ENCODE results near the gene CTDP1.
"Not testable (repeated sequence)": the region's sequence is repeated elsewhere in the genome, so short reads cannot be mapped to it uniquely, and the experiment has no call there.

Gene CTDP1

GRCh38 chr18:79724299-79725080 lies 44.9 kb downstream of the CTDP1 start:
- no peak for DNase-seq (ENCODE audit: low read depth)

GRCh38 chr18:79725486-79725885 lies 45.9 kb downstream of the CTDP1 start:
- DNase-seq (ENCODE audit: low read depth), result no peak

GRCh38 chr18:79726721-79727120 lies 47.1 kb downstream of the CTDP1 start:
- no peak for DNase-seq (ENCODE audit: low read depth)

- DNase-seq (ENCODE audit: low read depth), result no peak
Measured at GRCh38 chr18:79727211-79727610, 47.6 kb downstream of the CTDP1 start.

- no peak for DNase-seq (ENCODE audit: low read depth)
Measured at GRCh38 chr18:79728931-79729586, 49.5 kb downstream of the CTDP1 start.

- DNase-seq (ENCODE audit: low read depth), result no peak
Measured at GRCh38 chr18:79729611-79730010, 50.0 kb downstream of the CTDP1 start.

GRCh38 chr18:79730804-79731203 lies 51.2 kb downstream of the CTDP1 start:
- DNase-seq (ENCODE audit: low read depth), result no peak

GRCh38 chr18:79731881-79732720 lies 52.5 kb downstream of the CTDP1 start:
- DNase-seq (ENCODE audit: low read depth), result not testable (repeated sequence)

GRCh38 chr18:79732721-79733025 lies 53.1 kb downstream of the CTDP1 start:
- DNase-seq (ENCODE audit: low read depth), result no peak

- no peak for DNase-seq (ENCODE audit: low read depth)
Measured at GRCh38 chr18:79733135-79733701, 53.6 kb downstream of the CTDP1 start.

- no peak for DNase-seq (ENCODE audit: low read depth)
Measured at GRCh38 chr18:79733986-79734770, 54.6 kb downstream of the CTDP1 start.

GRCh38 chr18:79735071-79735980 lies 55.7 kb downstream of the CTDP1 start:
- no peak for DNase-seq (ENCODE audit: low read depth)

- no peak for DNase-seq (ENCODE audit: low read depth)
Measured at GRCh38 chr18:79736230-79736629, 56.6 kb downstream of the CTDP1 start.

- no peak for DNase-seq (ENCODE audit: low read depth)
Measured at GRCh38 chr18:79736846-79737245, 57.2 kb downstream of the CTDP1 start.

- no peak for DNase-seq (ENCODE audit: low read depth)
Measured at GRCh38 chr18:79737426-79737825, 57.8 kb downstream of the CTDP1 start.

GRCh38 chr18:79738041-79738461 lies 58.4 kb downstream of the CTDP1 start:
- DNase-seq (ENCODE audit: low read depth), result no peak

GRCh38 chr18:79738581-79739439 lies 59.2 kb downstream of the CTDP1 start:
- DNase-seq (ENCODE audit: low read depth), result no peak

GRCh38 chr18:79739440-79739778 lies 59.8 kb downstream of the CTDP1 start:
- DNase-seq (ENCODE audit: low read depth), result no peak

- not testable (repeated sequence) for DNase-seq (ENCODE audit: low read depth)
Measured at GRCh38 chr18:79740047-79740446, 60.4 kb downstream of the CTDP1 start.
